OCI-LY7 (cell line): ENCODE data around the gene TYMP. TPM values are rescaled to one million over a fixed set of nuclear protein-coding genes. Genes with fewer than 3 reads are reported as not detected.
A peak's percentile ranks its signal among the peaks of the same experiment; 100 is the strongest.

Source experiments
- BruUV-seq: library from RNA; stranded (reverse); fragments of 400-500 nt; replicated peaks from 2 replicates; lab custom pipeline; 2021; lab: Mats Ljungman, UMichigan
- CTCF ChIA-PET: fragments of 300-600 bp; sonication (Branson Sonifier 250); formaldehyde crosslinking; loops from one replicate; lab custom pipeline; 2022; ENCODE audit warnings: antibody characterized with exemption; ENCODE audit not compliant: unreplicated experiment; lab: Charles Lee
- POLR2A ChIA-PET: fragments of 300-600 bp; sonication (Branson Sonifier 250); formaldehyde crosslinking; loops from one replicate; lab custom pipeline; 2022; ENCODE audit warnings: antibody characterized with exemption; lab: Charles Lee
- DNase-seq: peaks from one replicate; pipeline ENCODE4 v3.0.0-alpha.2; 2015; ENCODE audit warnings: low spot score
- H2AFZ ChIP-seq: fragments of 200-600 bp; sonication (generic), shearing (Covaris generic); 2 replicates; pipeline ENCODE4 v1.6.1; 2014; ENCODE audit warnings: mild to moderate bottlenecking, antibody characterized with exemption, low read length, moderate library complexity
- H3K27ac ChIP-seq: fragments of 200-600 bp; sonication (generic); 2 replicates; pipeline ENCODE4 v1.5.1; 2014; ENCODE audit warnings: mixed run types, low read depth, mild to moderate bottlenecking, moderate library complexity, low read length, inconsistent platforms; ENCODE audit not compliant: poor library complexity, severe bottlenecking
- H3K36me3 ChIP-seq: fragments of 200-600 bp; sonication (generic); 2 replicates; pipeline ENCODE4 v1.6.1; 2014; ENCODE audit warnings: mild to moderate bottlenecking, antibody characterized with exemption, low read length, moderate library complexity, mixed read lengths; ENCODE audit not compliant: insufficient read depth
- H3K4me1 ChIP-seq: fragments of 200-600 bp; sonication (generic); 2 replicates; pipeline ENCODE4 v1.5.1; 2014; ENCODE audit warnings: mild to moderate bottlenecking, low read length; ENCODE audit not compliant: insufficient read depth, poor library complexity, severe bottlenecking
- H3K4me2 ChIP-seq: fragments of 200-600 bp; sonication (generic); 2 replicates; pipeline ENCODE4 v1.6.1; 2014; ENCODE audit warnings: mild to moderate bottlenecking, low read length
- H3K4me3 ChIP-seq: fragments of 200-600 bp; sonication (generic); 2 replicates; pipeline ENCODE4 v1.5.1; 2014; ENCODE audit warnings: mild to moderate bottlenecking, low read depth, low read length; ENCODE audit not compliant: poor library complexity, severe bottlenecking
- H3K79me2 ChIP-seq: fragments of 200-600 bp; sonication (generic); 2 replicates; pipeline ENCODE4 v1.6.1; 2016; ENCODE audit warnings: low read depth, mild to moderate bottlenecking, low read length, moderate library complexity, mixed read lengths; ENCODE audit not compliant: insufficient read depth
- H3K9me2 ChIP-seq: fragments of 200-600 bp; sonication (generic); 2 replicates; pipeline ENCODE4 v1.6.1; 2016; ENCODE audit warnings: mild to moderate bottlenecking, low read length, mixed read lengths; ENCODE audit not compliant: insufficient read depth
- H3K9me3 ChIP-seq: fragments of 200-600 bp; sonication (generic); 2 replicates; pipeline ENCODE4 v1.6.1; 2014; ENCODE audit warnings: mild to moderate bottlenecking, mixed run types, low read length, mixed read lengths
- H4K20me1 ChIP-seq: fragments of 200-600 bp; sonication (generic); 2 replicates; pipeline ENCODE4 v1.6.1; 2014; ENCODE audit warnings: mild to moderate bottlenecking, antibody characterized with exemption, low read length, moderate library complexity, mixed read lengths; ENCODE audit not compliant: insufficient read depth
- EZH2phosphoT487 ChIP-seq: fragments of 200-600 bp; sonication (generic); IDR thresholded peaks from 2 replicates; pipeline ENCODE4 v1.6.1; 2018; ENCODE audit warnings: low read depth, borderline replicate concordance, mild to moderate bottlenecking, mixed run types, antibody characterized with exemption, low read length, moderate library complexity, mixed read lengths
- intact Hi-C: fragments of 100-400 bp; cut with micrococcal nuclease; formaldehyde crosslinking; loops from one replicate; pipeline ENCODE4 v1.10.0; 2022; ENCODE audit not compliant: unreplicated experiment
- total RNA-seq, 2 experiments: library from RNA; depleted of rRNA in 1 of 2; stranded (reverse); fragments of >200 nt in 1 of 2; shearing (Covaris generic) in 1 of 2; gene quantifications; 2 replicates each; pipeline ENCODE4 v1.2.3, GENCODE V29; 2014 to 2022
- TF ChIP-seq, protein P1 (sequence below): fragments of 200-600 bp; sonication (generic); conservative IDR thresholded peaks from 2 replicates; pipeline ENCODE4 v1.5.1; 2014; ENCODE audit warnings: mild to moderate bottlenecking, antibody characterized with exemption, low read length, moderate library complexity, mixed read lengths

The TYMP gene
- total RNA-seq, 2 experiments from 2014 or later = 3.9 to 4.0 TPM

- DNase-seq = peak; percentile 90
- Histone ChIP-seq H2AFZ (peak overlapping the region; percentile 7; the same call in 1 of the 2 replicates), H3K4me1 (peaks cover 68% of the 10 kb centered on the region), H3K4me2 (peak overlapping the region; percentile 92), H3K36me3 (no peaks in the 10 kb centered on the region), H3K9me2 (no peaks in the 10 kb centered on the region), H4K20me1 (no peaks in the 10 kb centered on the region), H3K4me3 (peak overlapping the region; percentile 71), H3K79me2 (no peaks in the 10 kb centered on the region), H3K27ac (peak overlapping the region; percentile 53), H3K9me3 (no peaks in the 10 kb centered on the region)
- TF ChIP-seq, protein P1, sequence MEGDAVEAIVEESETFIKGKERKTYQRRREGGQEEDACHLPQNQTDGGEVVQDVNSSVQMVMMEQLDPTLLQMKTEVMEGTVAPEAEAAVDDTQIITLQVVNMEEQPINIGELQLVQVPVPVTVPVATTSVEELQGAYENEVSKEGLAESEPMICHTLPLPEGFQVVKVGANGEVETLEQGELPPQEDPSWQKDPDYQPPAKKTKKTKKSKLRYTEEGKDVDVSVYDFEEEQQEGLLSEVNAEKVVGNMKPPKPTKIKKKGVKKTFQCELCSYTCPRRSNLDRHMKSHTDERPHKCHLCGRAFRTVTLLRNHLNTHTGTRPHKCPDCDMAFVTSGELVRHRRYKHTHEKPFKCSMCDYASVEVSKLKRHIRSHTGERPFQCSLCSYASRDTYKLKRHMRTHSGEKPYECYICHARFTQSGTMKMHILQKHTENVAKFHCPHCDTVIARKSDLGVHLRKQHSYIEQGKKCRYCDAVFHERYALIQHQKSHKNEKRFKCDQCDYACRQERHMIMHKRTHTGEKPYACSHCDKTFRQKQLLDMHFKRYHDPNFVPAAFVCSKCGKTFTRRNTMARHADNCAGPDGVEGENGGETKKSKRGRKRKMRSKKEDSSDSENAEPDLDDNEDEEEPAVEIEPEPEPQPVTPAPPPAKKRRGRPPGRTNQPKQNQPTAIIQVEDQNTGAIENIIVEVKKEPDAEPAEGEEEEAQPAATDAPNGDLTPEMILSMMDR = no peak
- no peak for TF ChIP-seq EZH2phosphoT487
- BruUV-seq = no TSS peak
- intact Hi-C loops = loop anchor here (2.0 kb wide), 1 partner anchor 52 kb away; the partner anchor contains the start of gene CHKB
- POLR2A ChIA-PET = interaction anchor here (0.5 kb wide), 1 partner anchor 15 kb away, joined by 3 read pairs; the partner anchor contains the start of gene KLHDC7B
- CTCF ChIA-PET = no interaction called here
These were observed 1.2 kb upstream of the TYMP start for GRCh38 chr22:50530877-50531545.

DNA sequence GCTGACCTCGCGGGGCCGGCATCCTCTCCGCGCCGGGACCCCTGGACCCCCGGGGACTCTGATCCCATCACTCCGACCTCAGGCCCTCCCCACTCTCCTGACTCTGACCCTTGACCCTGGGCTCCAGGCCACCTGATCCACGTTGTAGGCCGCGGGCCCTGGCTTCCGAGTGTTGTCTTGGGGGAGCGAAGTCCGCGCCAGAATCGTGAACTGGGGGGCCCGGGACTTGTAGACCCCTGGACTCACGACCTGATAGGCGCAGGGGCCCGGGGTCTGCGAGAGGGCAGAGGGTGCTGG lies 716 bp upstream of the TYMP start:
- no peak for TF ChIP-seq EZH2phosphoT487
- TF ChIP-seq, protein P1 = no peak
- no TSS peak for BruUV-seq
- intact Hi-C loops = loop anchor here (2.0 kb wide), 1 partner anchor 52 kb away; the partner anchor contains the start of gene CHKB
- ChIA-PET CTCF (no interaction called here), POLR2A (no interaction called here)
- Histone ChIP-seq H3K27ac (peak overlapping the region; percentile 53), H3K4me3 (peak overlapping the region; percentile 71), H3K4me1 (peaks cover 63% of the 10 kb centered on the region), H3K36me3 (no peaks in the 10 kb centered on the region), H3K79me2 (no peaks in the 10 kb centered on the region), H2AFZ (peak overlapping the region; percentile 7; the same call in 1 of the 2 replicates), H3K9me2 (no peaks in the 10 kb centered on the region), H3K9me3 (no peaks in the 10 kb centered on the region), H4K20me1 (no peaks in the 10 kb centered on the region), H3K4me2 (peak overlapping the region; percentile 92)
- no peak for DNase-seq

- ChIA-PET POLR2A (no interaction called here), CTCF (interaction anchor here (1.1 kb wide), 1 partner anchor 11 kb away, joined by 3 read pairs; no protein-coding TSS in a partner anchor)
- Histone ChIP-seq H3K9me2 (no peaks in the 10 kb centered on the region), H3K4me3 (peak overlapping the region; percentile 71), H3K27ac (no peak overlapping the region), H3K9me3 (no peaks in the 10 kb centered on the region), H3K36me3 (peaks cover 6% of the 10 kb centered on the region), H2AFZ (no peak overlapping the region), H3K4me2 (peak overlapping the region; percentile 92), H3K79me2 (peaks cover 1% of the 10 kb centered on the region; the same call in 1 of the 2 replicates), H3K4me1 (peaks cover 58% of the 10 kb centered on the region), H4K20me1 (no peaks in the 10 kb centered on the region)
- TF ChIP-seq, protein P1 = no peak
- no peak for TF ChIP-seq EZH2phosphoT487
- no TSS peak for BruUV-seq
- intact Hi-C loops = loop anchor here (5.0 kb wide), 1 partner anchor 287 kb away; no protein-coding TSS in a partner anchor
- no peak for DNase-seq
These were observed 356 bp downstream of the TYMP start for GRCh38 chr22:50529416-50529896.
